Panc1 (cell line): ENCODE results near the gene ZNF232. TPM values are rescaled to one million over a fixed set of nuclear protein-coding genes. Genes with fewer than 3 reads are reported as not detected.
"Not testable (repeated sequence)": the region's sequence is repeated elsewhere in the genome, so short reads cannot be mapped to it uniquely, and the experiment has no call there.

Experiments used
- ATAC-seq: fragments of 200-7000 bp; cut with Tn5 transposase; 2 replicates; pipeline ENCODE4 v1.9.1; 2020; ENCODE audit warnings: mild to moderate bottlenecking, moderate library complexity
- BruUV-seq: library from RNA; stranded (reverse); fragments of 400-500 nt; replicated peaks from 2 replicates; lab custom pipeline; 2021; lab: Mats Ljungman, UMichigan
- CTCF ChIA-PET: fragments of 300-600 bp; sonication (Branson Sonifier 250); formaldehyde crosslinking; loops from one replicate; lab custom pipeline; 2022; ENCODE audit warnings: antibody characterized with exemption; lab: Charles Lee
- POLR2A ChIA-PET: fragments of 300-600 bp; sonication (Branson Sonifier 250); formaldehyde crosslinking; loops from one replicate; lab custom pipeline; 2022; ENCODE audit warnings: antibody characterized with exemption; lab: Charles Lee
- DNase-seq: peaks from one replicate; pipeline ENCODE4 v3.0.0-alpha.2; 2010; ENCODE audit warnings: low read depth, low spot score
- H3K27ac ChIP-seq: 2 replicates; pipeline ENCODE4 v1.5.1; 2011; ENCODE audit warnings: mild to moderate bottlenecking, low read length, inconsistent platforms
- H3K27me3 ChIP-seq: fragments of 200-500 bp; sonication (Bioruptor generic); 2 replicates; pipeline ENCODE4 v1.6.0; 2014; ENCODE audit warnings: low read length, inconsistent platforms; ENCODE audit not compliant: control insufficient read depth, insufficient read depth
- H3K36me3 ChIP-seq: fragments of 200-500 bp; sonication (Bioruptor generic); 2 replicates; pipeline ENCODE4 v1.5.1; 2014; ENCODE audit warnings: inconsistent platforms, mild to moderate bottlenecking, low read length, moderate library complexity; ENCODE audit not compliant: control insufficient read depth, insufficient read depth
- H3K4me1 ChIP-seq: 2 replicates; pipeline ENCODE4 v1.5.1; 2011; ENCODE audit warnings: inconsistent platforms, mild to moderate bottlenecking, low read length, moderate library complexity; ENCODE audit not compliant: control insufficient read depth, insufficient read depth
- H3K4me3 ChIP-seq, 2 experiments: 2 replicates each; pipeline ENCODE4 v1.5.1; 2011 to 2012; ENCODE audit warnings: low read depth in 2 of 2, low read length in 2 of 2, mild to moderate bottlenecking in 2 of 2, inconsistent platforms in 1 of 2, moderate library complexity in 1 of 2
- H3K9me3 ChIP-seq: fragments of 200-500 bp; sonication (Bioruptor generic); 2 replicates; pipeline ENCODE4 v1.5.1; 2014; ENCODE audit warnings: low read depth, mild to moderate bottlenecking, inconsistent platforms, low read length, moderate library complexity; ENCODE audit not compliant: control insufficient read depth, insufficient read depth
- POLR2AphosphoS5 ChIP-seq: IDR thresholded peaks from 2 replicates; pipeline ENCODE4 v1.6.1; 2012; ENCODE audit warnings: mild to moderate bottlenecking, low read depth, low read length, moderate library complexity
- SIN3A ChIP-seq: IDR thresholded peaks from 2 replicates; pipeline ENCODE4 v1.6.1; 2012; ENCODE audit warnings: low read depth, mild to moderate bottlenecking, low read length, moderate library complexity, borderline replicate concordance; ENCODE audit not compliant: insufficient read depth
- TCF7L2 ChIP-seq: IDR thresholded peaks from 2 replicates; pipeline ENCODE4 v1.6.1; 2011; ENCODE audit warnings: mild to moderate bottlenecking, low read depth, low read length, inconsistent platforms
- in situ Hi-C: cut with HindIII; loops from 2 replicates; pipeline ENCODE4 v1.10.0; 2016; ENCODE audit warnings: low sequenced_read_pairs, low pct_unique_long_range_greater_than_20kb
- intact Hi-C: fragments of 100-400 bp; cut with micrococcal nuclease; formaldehyde crosslinking; loops from one replicate; pipeline ENCODE4 v1.10.0; 2022; ENCODE audit not compliant: unreplicated experiment
- total RNA-seq: library from RNA; stranded (reverse); gene quantifications from one replicate; pipeline ENCODE4 v1.2.1, GENCODE V29; 2021; ENCODE audit not compliant: unreplicated experiment
- TF ChIP-seq, protein P1 (sequence below): fragments of 450-650 bp; IDR thresholded peaks from 2 replicates; pipeline ENCODE4 v1.5.1; 2017; ENCODE audit warnings: mild to moderate bottlenecking
- TF ChIP-seq, protein P2 (sequence below), 2 experiments: IDR thresholded peaks; 2 replicates each; pipeline ENCODE4 v1.6.1; 2011 to 2012; ENCODE audit warnings: low read depth in 2 of 2, control low read depth in 1 of 2, low read length in 1 of 2, mild to moderate bottlenecking in 1 of 2, moderate library complexity in 1 of 2; ENCODE audit not compliant: insufficient read depth in 1 of 2

The ZNF232 gene
- total RNA-seq, 1 experiment from 2014 or later: 8.7 TPM

- BruUV-seq: no TSS peak
- H3K36me3 ChIP-seq: no peaks in the 10 kb centered on the region
- H3K27ac ChIP-seq: no peak overlapping the region
- no peaks in the 10 kb centered on the region for H3K4me1 ChIP-seq
- TF ChIP-seq SIN3A (no peak), TCF7L2 (no peak), POLR2AphosphoS5 (no peak)
- TF ChIP-seq, protein P1, sequence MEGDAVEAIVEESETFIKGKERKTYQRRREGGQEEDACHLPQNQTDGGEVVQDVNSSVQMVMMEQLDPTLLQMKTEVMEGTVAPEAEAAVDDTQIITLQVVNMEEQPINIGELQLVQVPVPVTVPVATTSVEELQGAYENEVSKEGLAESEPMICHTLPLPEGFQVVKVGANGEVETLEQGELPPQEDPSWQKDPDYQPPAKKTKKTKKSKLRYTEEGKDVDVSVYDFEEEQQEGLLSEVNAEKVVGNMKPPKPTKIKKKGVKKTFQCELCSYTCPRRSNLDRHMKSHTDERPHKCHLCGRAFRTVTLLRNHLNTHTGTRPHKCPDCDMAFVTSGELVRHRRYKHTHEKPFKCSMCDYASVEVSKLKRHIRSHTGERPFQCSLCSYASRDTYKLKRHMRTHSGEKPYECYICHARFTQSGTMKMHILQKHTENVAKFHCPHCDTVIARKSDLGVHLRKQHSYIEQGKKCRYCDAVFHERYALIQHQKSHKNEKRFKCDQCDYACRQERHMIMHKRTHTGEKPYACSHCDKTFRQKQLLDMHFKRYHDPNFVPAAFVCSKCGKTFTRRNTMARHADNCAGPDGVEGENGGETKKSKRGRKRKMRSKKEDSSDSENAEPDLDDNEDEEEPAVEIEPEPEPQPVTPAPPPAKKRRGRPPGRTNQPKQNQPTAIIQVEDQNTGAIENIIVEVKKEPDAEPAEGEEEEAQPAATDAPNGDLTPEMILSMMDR: no peak
- TF ChIP-seq, protein P2, sequence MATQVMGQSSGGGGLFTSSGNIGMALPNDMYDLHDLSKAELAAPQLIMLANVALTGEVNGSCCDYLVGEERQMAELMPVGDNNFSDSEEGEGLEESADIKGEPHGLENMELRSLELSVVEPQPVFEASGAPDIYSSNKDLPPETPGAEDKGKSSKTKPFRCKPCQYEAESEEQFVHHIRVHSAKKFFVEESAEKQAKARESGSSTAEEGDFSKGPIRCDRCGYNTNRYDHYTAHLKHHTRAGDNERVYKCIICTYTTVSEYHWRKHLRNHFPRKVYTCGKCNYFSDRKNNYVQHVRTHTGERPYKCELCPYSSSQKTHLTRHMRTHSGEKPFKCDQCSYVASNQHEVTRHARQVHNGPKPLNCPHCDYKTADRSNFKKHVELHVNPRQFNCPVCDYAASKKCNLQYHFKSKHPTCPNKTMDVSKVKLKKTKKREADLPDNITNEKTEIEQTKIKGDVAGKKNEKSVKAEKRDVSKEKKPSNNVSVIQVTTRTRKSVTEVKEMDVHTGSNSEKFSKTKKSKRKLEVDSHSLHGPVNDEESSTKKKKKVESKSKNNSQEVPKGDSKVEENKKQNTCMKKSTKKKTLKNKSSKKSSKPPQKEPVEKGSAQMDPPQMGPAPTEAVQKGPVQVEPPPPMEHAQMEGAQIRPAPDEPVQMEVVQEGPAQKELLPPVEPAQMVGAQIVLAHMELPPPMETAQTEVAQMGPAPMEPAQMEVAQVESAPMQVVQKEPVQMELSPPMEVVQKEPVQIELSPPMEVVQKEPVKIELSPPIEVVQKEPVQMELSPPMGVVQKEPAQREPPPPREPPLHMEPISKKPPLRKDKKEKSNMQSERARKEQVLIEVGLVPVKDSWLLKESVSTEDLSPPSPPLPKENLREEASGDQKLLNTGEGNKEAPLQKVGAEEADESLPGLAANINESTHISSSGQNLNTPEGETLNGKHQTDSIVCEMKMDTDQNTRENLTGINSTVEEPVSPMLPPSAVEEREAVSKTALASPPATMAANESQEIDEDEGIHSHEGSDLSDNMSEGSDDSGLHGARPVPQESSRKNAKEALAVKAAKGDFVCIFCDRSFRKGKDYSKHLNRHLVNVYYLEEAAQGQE (IDR thresholded peaks at IDR 0.05; ENCODE audit: insufficient read depth in 1 of 2, low read depth in 2 of 2, low read length in 1 of 2): no peak
- no peak for DNase-seq
- ATAC-seq: no peak
- in situ Hi-C loops (no loop called here), intact Hi-C loops (no loop called here)
- H3K4me3 ChIP-seq: no peak overlapping the region
- ChIA-PET POLR2A (no interaction called here), CTCF (no interaction called here)
- H3K27me3 ChIP-seq: no peaks in the 10 kb centered on the region
- no peaks in the 10 kb centered on the region for H3K9me3 ChIP-seq
These were observed 21.6 kb upstream of the ZNF232 start for GRCh38 chr17:5133311-5133710.

GRCh38 chr17:5132503-5133225 is 21.0 kb upstream of the ZNF232 start:
- H3K36me3 ChIP-seq, H3K4me1 ChIP-seq, intact Hi-C loops, H3K4me3 ChIP-seq, POLR2A ChIA-PET, CTCF ChIA-PET, H3K27me3 ChIP-seq, H3K9me3 ChIP-seq, DNase-seq, H3K27ac ChIP-seq, BruUV-seq, in situ Hi-C loops, ATAC-seq: not testable (repeated sequence)

DNA sequence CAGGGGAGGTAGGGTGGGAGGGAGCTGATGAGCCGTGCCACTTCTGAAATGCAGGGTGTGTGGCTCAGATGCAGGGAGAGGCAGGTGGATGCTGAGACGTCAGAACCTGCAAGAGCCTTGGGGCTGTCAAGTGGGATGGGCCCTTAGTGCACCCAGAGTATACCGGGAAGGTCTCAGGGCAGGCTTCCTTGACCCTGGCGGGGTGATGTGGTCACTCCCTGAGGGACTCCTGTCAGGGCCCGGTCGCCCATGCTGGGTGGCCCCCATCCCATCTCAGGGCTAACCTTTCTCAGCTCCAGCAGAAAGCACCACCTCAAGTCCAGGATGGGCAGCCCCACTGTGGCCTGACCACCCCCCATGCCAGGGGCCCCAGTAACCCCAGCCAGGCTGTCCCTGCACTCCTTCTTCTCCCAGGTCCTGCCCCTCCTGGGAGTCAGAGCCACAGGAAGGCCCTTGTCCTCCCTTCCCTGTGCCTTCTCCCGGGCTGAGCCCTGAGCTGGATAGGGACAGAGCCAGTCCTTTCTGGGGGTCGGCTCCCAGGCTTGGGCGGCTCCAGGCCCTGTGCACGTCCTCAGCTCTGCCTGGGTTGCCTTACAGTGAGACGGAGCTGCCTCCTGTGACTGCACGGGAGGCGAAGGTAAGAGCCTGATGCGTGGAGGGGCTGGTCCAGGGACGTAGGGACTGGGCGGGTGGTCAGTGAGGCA is 20.3 kb upstream of the ZNF232 start:
- in situ Hi-C loops, H3K4me1 ChIP-seq, H3K27ac ChIP-seq, BruUV-seq, DNase-seq, H3K27me3 ChIP-seq, H3K9me3 ChIP-seq, ATAC-seq, H3K36me3 ChIP-seq, CTCF ChIA-PET, H3K4me3 ChIP-seq, POLR2A ChIA-PET, intact Hi-C loops: not testable (repeated sequence)
